ENCODE data around the gene PCGF5. TPM values are rescaled to one million over a fixed set of nuclear protein-coding genes. Genes with fewer than 3 reads are reported as not detected.

Gene PCGF5
- total RNA-seq, 1 donor from 2014 or later: 39.8 TPM

GRCh38 chr10:91227576-91227975 is 7.1 kb downstream of the PCGF5 start:
- H3K9me3 ChIP-seq: no peaks in the 10 kb centered on the region
- intact Hi-C loops (cut with DNase I): no loop called here
- peaks cover 5 to 32% of the 10 kb centered on the region in 2 donors for H3K4me1 ChIP-seq
- no peak for DNase-seq (ENCODE audit: low spot score in 2 of 2)
- H3K27ac ChIP-seq: no peak overlapping the region
- no peak for TF ChIP-seq CTCF (IDR thresholded peaks at IDR 0.05)
- H3K27me3 ChIP-seq: no peaks in the 10 kb centered on the region
- no peak overlapping the region for H3K4me3 ChIP-seq
- peaks cover 6 to 10% of the 10 kb centered on the region in 2 donors for H3K36me3 ChIP-seq

- Histone ChIP-seq H3K4me3 (no peak overlapping the region), H3K4me1 (peaks cover 0 to 21% of the 10 kb centered on the region in 2 donors), H3K9me3 (no peaks in the 10 kb centered on the region), H3K27me3 (no peaks in the 10 kb centered on the region), H3K36me3 (peaks cover 6 to 10% of the 10 kb centered on the region in 2 donors), H3K27ac (no peak overlapping the region)
- intact Hi-C loops (cut with DNase I): no loop called here
- TF ChIP-seq CTCF (IDR thresholded peaks at IDR 0.05): no peak
- DNase-seq (ENCODE audit: low spot score in 2 of 2): no peak
Measured at GRCh38 chr10:91229683-91230082, 9.2 kb downstream of the PCGF5 start.

- intact Hi-C loops (cut with DNase I): no loop called here
- Histone ChIP-seq H3K4me3 (no peak overlapping the region), H3K4me1 (peaks cover 0 to 3% of the 10 kb centered on the region in 2 donors), H3K27ac (no peak overlapping the region), H3K27me3 (no peaks in the 10 kb centered on the region), H3K36me3 (peaks cover 0 to 7% of the 10 kb centered on the region in 2 donors), H3K9me3 (no peaks in the 10 kb centered on the region)
- no peak for TF ChIP-seq CTCF (IDR thresholded peaks at IDR 0.05)
- DNase-seq (ENCODE audit: low spot score in 2 of 2): no peak
Measured at GRCh38 chr10:91238191-91238590, 17.7 kb downstream of the PCGF5 start.

- H3K27me3 ChIP-seq: no peaks in the 10 kb centered on the region
- intact Hi-C loops (cut with DNase I): no loop called here
- peaks cover 3 to 8% of the 10 kb centered on the region in 2 donors for H3K4me1 ChIP-seq
- no peak overlapping the region for H3K27ac ChIP-seq
- no peaks in the 10 kb centered on the region for H3K9me3 ChIP-seq
- no peak for TF ChIP-seq CTCF (IDR thresholded peaks at IDR 0.05)
- no peak overlapping the region for H3K4me3 ChIP-seq
- peaks cover 0 to 7% of the 10 kb centered on the region in 2 donors for H3K36me3 ChIP-seq
- DNase-seq (ENCODE audit: low spot score in 2 of 2): no peak
Measured at GRCh38 chr10:91239789-91240188, 19.3 kb downstream of the PCGF5 start.

- H3K4me1 ChIP-seq: peaks cover 18 to 28% of the 10 kb centered on the region in 2 donors
- DNase-seq (ENCODE audit: low spot score in 2 of 2): no peak
- H3K27ac ChIP-seq: no peak overlapping the region
- H3K9me3 ChIP-seq: no peaks in the 10 kb centered on the region
- H3K36me3 ChIP-seq: peaks cover 0 to 7% of the 10 kb centered on the region in 2 donors
- no peaks in the 10 kb centered on the region for H3K27me3 ChIP-seq
- intact Hi-C loops (cut with DNase I): no loop called here
- TF ChIP-seq CTCF (IDR thresholded peaks at IDR 0.05): no peak
- no peak overlapping the region for H3K4me3 ChIP-seq
Measured at GRCh38 chr10:91242940-91243339, 22.5 kb downstream of the PCGF5 start.
